ENCODE results near the gene APELA. TPM values are rescaled to one million over a fixed set of nuclear protein-coding genes. Genes with fewer than 3 reads are reported as not detected.
A peak's percentile ranks its signal among the peaks of the same experiment; 100 is the strongest.

Gene APELA
- total RNA-seq, 1 experiment from 2014 or later: 140 TPM

DNA sequence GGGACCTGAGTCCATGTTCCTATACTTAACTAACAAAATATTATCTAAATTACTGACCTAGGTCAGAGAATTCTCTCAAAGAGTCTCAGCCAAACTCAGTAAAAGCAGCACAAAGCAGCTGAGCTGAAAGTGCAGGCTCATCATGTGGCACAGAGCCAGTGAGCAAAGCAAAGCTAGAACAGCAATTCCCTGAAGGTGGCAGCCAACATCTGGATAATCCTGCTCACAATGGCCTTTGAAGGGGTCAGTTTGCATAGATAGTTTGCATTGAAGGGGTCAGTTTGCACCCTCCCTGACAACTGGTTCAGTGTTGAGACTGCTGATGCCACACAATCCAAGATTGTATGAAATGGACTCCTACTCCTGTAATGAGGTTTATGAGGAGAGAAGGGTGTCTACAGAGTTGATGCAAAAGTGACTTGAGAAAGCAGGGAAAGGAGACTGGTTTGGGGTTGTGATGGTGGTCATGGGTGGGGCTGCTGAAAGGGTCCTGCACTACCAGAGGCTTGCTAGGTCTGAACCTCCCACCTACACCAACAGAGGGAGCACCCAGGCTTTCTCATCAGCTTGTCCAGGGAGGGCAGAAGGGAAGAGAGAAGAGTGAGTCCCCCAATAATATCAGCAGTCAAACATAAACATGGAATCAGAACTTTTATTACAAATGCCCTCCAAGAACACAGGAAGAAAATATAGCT is 60.7 kb downstream of the APELA start:
- H4K8ac ChIP-seq (replicated peaks; ENCODE audit: insufficient read length, low read depth, low read length): no peak overlapping the region
- no peak overlapping the region for H3K9ac ChIP-seq (ENCODE audit: extremely low read depth, insufficient read length, low read length)
- no peak overlapping the region for H2BK12ac ChIP-seq (ENCODE audit: insufficient read length, low read depth, low read length)
- Mint-ChIP-seq H3K36me3 (ENCODE audit: insufficient read depth in 1 of 3, low read depth in 3 of 3) (no peaks in the 10 kb centered on the region), H3K4me3 (no peak overlapping the region), H3K4me1 (peaks cover 29% of the 10 kb centered on the region in 2 experiments), H3K27ac (peak overlapping the region in 1 of 3 experiments; percentile 36; a peak in 1 of 7 replicates), H3K27me3 (ENCODE audit: low read depth) (no peaks in the 10 kb centered on the region), H3K9me3 (no peaks in the 10 kb centered on the region)
- H2BK15ac ChIP-seq (ENCODE audit: low read depth, low read length): no peak overlapping the region
- H3T11ph ChIP-seq (ENCODE audit: low read length): no peak overlapping the region
- H2BK5ac ChIP-seq (ENCODE audit: insufficient read length, low read length): no peak overlapping the region
- H2AFZ ChIP-seq (ENCODE audit: low read length): peak overlapping the region; percentile 58
- DNase-seq: peak; percentile 65
- no peak overlapping the region for H2AK5ac ChIP-seq (ENCODE audit: insufficient read length, low read length)
- no peak overlapping the region for H3K14ac ChIP-seq (ENCODE audit: insufficient read depth, low read length)
- TF ChIP-seq, protein P1, sequence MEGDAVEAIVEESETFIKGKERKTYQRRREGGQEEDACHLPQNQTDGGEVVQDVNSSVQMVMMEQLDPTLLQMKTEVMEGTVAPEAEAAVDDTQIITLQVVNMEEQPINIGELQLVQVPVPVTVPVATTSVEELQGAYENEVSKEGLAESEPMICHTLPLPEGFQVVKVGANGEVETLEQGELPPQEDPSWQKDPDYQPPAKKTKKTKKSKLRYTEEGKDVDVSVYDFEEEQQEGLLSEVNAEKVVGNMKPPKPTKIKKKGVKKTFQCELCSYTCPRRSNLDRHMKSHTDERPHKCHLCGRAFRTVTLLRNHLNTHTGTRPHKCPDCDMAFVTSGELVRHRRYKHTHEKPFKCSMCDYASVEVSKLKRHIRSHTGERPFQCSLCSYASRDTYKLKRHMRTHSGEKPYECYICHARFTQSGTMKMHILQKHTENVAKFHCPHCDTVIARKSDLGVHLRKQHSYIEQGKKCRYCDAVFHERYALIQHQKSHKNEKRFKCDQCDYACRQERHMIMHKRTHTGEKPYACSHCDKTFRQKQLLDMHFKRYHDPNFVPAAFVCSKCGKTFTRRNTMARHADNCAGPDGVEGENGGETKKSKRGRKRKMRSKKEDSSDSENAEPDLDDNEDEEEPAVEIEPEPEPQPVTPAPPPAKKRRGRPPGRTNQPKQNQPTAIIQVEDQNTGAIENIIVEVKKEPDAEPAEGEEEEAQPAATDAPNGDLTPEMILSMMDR (conservative IDR thresholded peaks at IDR 0.05): peak; percentile 58
- H2BK120ac ChIP-seq (ENCODE audit: low read depth, low read length, poor library complexity, severe bottlenecking): no peak overlapping the region
- no peaks in the 10 kb centered on the region for H3K4me1 ChIP-seq (ENCODE audit: insufficient read depth, low read length)
- no peak overlapping the region for H3K27ac ChIP-seq (ENCODE audit: insufficient read length, low read depth, low read length)
- no peaks in the 10 kb centered on the region for H3K79me1 ChIP-seq (ENCODE audit: insufficient read depth, low read depth, low read length, poor library complexity, severe bottlenecking)
- no peak overlapping the region for H3K4me2 ChIP-seq (ENCODE audit: insufficient read depth, insufficient read length, low read length)
- H4K91ac ChIP-seq (ENCODE audit: insufficient read length, low read depth, low read length): no peak overlapping the region
- no peak overlapping the region for H3K4ac ChIP-seq (ENCODE audit: low read depth, low read length)
- no peak overlapping the region for H3K18ac ChIP-seq (ENCODE audit: insufficient read length, low read depth, low read length)
- H4K5ac ChIP-seq (ENCODE audit: insufficient read length, low read depth, low read length): no peak overlapping the region
- no peak overlapping the region for H2BK20ac ChIP-seq (ENCODE audit: low read depth, low read length, poor library complexity, severe bottlenecking)
- H3K23ac ChIP-seq (ENCODE audit: insufficient read length, low read depth, low read length): no peak overlapping the region
- H3K79me2 ChIP-seq (ENCODE audit: insufficient read depth, low read length): no peaks in the 10 kb centered on the region
- no peak overlapping the region for H3K56ac ChIP-seq (ENCODE audit: insufficient read length, low read depth, low read length)
- H3K23me2 ChIP-seq (ENCODE audit: insufficient read length, low read depth, low read length, poor library complexity, severe bottlenecking): no peaks in the 10 kb centered on the region
- no peaks in the 10 kb centered on the region for H3K9me3 ChIP-seq (ENCODE audit: control insufficient read depth, low read depth, low read length)
- H3K27me3 ChIP-seq (ENCODE audit: insufficient read depth, low read length): no peaks in the 10 kb centered on the region
- no peaks in the 10 kb centered on the region for H4K20me1 ChIP-seq (ENCODE audit: control insufficient read depth, insufficient read depth, insufficient read length)

Measured in H9 (cell line).